ENCODE results near the gene PCSK7.

The PCSK7 gene

GRCh38 chr11:117225553-117226170 is 6.2 kb downstream of the PCSK7 start:
- Histone ChIP-seq H3K27ac (peak overlapping the region; percentile 4 to 72), H3K4me3 (no peak overlapping the region)
- DNase-seq (ENCODE audit: low spot score) = peak; percentile 72
- TF ChIP-seq, protein P1, sequence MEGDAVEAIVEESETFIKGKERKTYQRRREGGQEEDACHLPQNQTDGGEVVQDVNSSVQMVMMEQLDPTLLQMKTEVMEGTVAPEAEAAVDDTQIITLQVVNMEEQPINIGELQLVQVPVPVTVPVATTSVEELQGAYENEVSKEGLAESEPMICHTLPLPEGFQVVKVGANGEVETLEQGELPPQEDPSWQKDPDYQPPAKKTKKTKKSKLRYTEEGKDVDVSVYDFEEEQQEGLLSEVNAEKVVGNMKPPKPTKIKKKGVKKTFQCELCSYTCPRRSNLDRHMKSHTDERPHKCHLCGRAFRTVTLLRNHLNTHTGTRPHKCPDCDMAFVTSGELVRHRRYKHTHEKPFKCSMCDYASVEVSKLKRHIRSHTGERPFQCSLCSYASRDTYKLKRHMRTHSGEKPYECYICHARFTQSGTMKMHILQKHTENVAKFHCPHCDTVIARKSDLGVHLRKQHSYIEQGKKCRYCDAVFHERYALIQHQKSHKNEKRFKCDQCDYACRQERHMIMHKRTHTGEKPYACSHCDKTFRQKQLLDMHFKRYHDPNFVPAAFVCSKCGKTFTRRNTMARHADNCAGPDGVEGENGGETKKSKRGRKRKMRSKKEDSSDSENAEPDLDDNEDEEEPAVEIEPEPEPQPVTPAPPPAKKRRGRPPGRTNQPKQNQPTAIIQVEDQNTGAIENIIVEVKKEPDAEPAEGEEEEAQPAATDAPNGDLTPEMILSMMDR (IDR thresholded peaks at IDR 0.05) = no peak

DNA sequence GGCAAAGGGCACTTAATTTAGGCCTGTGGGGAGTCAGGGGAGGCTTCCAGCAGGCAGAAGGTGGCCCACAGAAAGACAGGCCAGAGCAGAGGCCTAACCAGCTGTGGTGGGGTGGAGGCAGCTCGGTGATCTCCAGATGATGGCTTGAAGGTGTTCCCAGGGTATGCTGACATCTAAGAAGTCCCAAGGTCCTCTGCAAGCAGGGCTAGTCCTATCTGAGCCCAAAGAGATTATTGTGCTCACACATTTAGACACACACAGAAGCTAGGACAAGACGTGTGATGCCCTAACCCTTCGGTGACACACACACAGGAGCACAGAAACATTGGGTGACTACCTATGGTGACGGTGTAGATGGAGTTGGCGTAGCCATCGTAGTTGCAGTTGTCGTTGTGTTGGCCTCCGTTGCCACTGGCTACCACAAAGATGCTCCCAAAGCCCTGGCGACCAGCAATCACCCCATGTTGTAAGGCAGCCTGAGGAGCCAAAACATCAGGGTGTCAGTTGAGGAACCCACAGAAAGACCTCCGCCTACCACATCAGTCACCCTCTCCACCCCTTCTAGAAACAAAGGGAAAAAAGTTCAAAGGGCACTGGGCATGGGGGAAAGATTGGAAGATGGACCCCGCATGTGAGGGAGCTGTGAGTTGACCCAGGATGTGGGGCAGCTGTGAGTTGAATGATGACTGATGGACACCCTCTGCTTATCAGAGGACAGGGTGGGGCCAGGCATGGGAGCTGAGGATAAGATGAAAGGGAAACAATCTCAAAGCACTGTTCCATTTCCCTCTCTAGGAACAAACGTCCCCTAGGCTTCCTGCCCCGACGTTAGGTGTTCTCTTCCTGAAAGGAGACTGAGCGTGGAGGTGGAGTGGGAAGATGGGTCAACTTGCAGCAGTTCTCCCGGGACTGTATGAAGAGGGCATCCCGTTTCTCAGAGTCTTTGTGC is 7.9 kb downstream of the PCSK7 start:
- TF ChIP-seq, protein P1 (IDR thresholded peaks at IDR 0.05) = no peak
- H3K4me3 ChIP-seq = no peak overlapping the region
- peak; percentile 69 for DNase-seq (ENCODE audit: low spot score)
- peak overlapping the region; percentile 89 to 95 for H3K27ac ChIP-seq

DNA sequence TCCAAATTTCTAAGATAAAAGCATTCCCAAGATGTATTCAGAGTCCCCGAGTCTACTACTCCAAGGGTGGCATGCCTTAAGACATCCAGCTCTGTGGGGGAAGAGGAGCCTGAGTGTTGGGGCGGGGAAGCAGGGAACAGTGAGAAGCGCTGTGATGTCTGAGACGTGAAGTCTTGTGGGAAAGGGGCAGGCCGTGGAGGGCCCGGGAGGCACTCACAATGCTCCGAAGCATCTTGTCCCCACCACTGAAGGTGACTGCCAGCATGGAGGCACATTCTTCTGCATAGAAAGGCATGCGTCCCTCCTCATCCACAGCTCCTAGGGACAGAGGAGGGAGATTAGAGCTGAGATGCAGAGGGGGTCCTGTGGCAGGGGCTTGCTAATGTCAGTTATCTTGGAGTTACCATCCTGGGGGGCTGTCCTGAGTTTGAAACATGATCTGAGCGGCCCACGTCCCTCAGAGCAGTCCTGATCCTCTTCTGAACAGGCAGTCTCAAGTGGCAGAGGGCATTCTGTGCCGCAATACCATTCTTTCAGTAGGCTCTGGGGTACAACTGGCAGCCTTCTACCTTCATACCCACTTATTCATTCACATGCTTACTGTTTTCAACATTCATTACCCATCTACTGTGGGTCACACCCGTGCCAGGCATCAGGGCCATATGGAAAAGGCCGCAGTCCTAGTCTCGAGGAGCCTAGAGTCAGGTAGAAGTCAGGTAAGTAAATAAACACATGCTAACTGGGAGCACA is 8.7 kb downstream of the PCSK7 start:
- no peak overlapping the region for H3K4me3 ChIP-seq
- TF ChIP-seq, protein P1 (IDR thresholded peaks at IDR 0.05) = no peak
- peak; percentile 72 for DNase-seq (ENCODE audit: low spot score)
- peak overlapping the region; percentile 89 to 95 for H3K27ac ChIP-seq

DNA sequence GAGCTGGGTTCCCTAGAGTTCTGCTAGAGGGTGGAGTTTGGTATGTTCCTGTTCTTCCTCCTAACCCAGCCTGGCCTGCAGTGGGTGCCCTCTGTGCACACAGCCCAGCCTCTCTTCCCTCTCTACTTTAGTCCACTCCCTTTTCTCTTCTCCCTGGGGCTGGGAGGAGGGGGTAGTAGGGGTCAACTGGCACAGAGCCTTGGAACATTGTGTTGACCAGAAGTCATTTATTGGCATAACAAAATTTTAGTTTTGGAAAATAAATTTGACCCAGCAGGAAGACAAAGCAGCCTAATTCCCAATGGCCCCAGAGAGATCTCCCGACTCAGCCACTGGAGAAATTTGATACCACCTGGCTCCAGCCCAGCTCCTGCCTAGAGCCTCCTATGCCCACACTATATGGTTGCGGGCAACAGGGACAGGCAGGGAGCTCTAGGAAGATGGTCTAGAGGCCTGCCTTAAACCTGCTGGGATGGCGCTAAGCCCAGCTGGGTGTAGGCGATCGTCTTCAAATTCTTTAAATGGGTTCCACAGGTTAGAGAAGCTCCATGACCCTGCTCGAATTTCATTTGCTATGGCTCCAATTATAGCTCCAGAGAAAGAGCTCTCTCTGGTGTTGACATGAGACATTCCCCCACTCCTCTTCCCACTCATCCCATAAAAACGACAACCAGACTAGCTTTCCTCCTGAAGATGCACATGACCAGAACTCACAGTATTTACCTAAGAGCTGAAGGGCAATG is 9.9 kb downstream of the PCSK7 start:
- TF ChIP-seq, protein P1 (IDR thresholded peaks at IDR 0.05) = no peak
- Histone ChIP-seq H3K27ac (peak overlapping the region; percentile 89 to 95), H3K4me3 (peak overlapping the region; percentile 48)
- DNase-seq (ENCODE audit: low spot score) = peak; percentile 95

DNA sequence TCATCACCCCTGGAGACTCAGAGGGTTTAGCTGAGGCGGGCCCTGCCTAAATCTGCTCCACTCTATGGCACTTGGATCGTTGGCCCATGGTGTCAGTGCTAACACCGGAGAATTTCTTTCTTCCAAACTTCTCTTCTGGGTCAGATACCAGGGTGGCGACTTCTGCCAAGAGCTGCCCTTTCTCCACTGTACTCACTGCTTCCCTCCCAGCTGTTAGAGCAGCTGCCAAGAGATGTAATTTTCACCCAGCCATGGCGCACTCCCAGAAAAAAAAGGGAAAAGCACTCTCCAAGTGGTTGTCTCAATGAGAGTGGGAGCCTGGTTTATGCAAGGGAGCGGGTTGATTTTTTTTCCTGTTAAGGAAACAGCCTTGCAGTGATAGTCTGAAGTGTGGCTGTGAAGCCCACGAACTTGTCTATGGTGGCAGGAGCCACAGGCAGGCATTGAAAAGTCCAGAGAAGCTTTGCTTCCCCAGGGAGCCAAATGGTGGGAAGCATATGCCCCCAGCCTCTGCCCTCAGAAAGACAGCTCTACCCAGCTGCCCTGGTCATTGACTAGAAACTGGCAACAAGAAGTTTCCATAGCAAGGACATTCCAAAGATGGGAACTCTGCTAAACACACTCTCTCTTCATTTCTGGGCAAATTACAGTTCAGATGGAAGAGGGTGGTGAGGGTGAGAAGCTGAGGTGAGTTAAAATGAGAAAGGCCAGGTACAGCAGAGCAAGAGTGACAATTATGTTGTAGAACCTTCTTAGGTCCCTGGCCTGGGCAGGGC is 10.7 kb downstream of the PCSK7 start:
- TF ChIP-seq, protein P1 (IDR thresholded peaks at IDR 0.05) = no peak
- H3K27ac ChIP-seq = peak overlapping the region; percentile 89 to 95
- peak overlapping the region; percentile 48 for H3K4me3 ChIP-seq
- DNase-seq (ENCODE audit: low spot score) = no peak

- TF ChIP-seq, protein P1 (IDR thresholded peaks at IDR 0.05) = no peak
- peak; percentile 94 for DNase-seq (ENCODE audit: low spot score)
- Histone ChIP-seq H3K27ac (peak overlapping the region; percentile 89 to 95), H3K4me3 (peak overlapping the region; percentile 48)
These were observed 11.3 kb downstream of the PCSK7 start for GRCh38 chr11:117220568-117220967.

All from coronary artery (tissue), 2 donors.